Esophagus squamous epithelium (tissue), 4 donors: ENCODE data around the gene HAPLN3.

Experiments used
- POLR2A ChIP-seq, 4 donors: fragments of 450-650 bp; IDR thresholded peaks; one replicate each; pipeline ENCODE4 v1.6.1; 2017; ENCODE audit warnings: antibody characterized with exemption in 4 of 4, mild to moderate bottlenecking in 4 of 4, moderate library complexity in 3 of 4
- TF ChIP-seq, protein P1 (sequence below), 6 experiments: fragments of 450-650 bp in 4 of 6; fragments of 200-600 bp in 2 of 6; sonication (generic) in 2 of 6; IDR thresholded peaks; one replicate each; pipeline ENCODE4 v1.5.1; 2016 to 2019; ENCODE audit warnings: antibody characterized with exemption in 6 of 6, mild to moderate bottlenecking in 4 of 6, moderate library complexity in 4 of 6

DNA sequence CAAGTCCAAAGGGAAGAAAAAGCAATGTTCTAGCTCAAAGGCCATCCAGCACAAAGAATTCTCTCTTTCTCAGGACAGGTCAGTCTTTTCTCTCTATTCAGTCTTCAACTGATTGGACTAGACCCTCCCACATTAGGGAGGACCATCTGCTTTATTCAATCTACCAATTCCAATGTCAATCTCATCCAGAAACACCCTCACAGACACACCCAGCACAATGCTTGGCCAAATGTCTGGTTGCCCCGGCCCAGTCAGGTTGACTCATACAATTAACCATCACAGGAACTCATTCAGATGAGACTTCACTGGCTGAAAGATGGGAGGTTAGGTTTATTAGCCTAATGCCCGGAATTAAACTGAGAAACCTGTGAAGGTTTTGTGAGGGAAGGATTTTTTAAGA lies 59.7 kb downstream of the HAPLN3 start:
- TF ChIP-seq POLR2A (IDR thresholded peaks at IDR 0.05) = no peak
- TF ChIP-seq, protein P1, sequence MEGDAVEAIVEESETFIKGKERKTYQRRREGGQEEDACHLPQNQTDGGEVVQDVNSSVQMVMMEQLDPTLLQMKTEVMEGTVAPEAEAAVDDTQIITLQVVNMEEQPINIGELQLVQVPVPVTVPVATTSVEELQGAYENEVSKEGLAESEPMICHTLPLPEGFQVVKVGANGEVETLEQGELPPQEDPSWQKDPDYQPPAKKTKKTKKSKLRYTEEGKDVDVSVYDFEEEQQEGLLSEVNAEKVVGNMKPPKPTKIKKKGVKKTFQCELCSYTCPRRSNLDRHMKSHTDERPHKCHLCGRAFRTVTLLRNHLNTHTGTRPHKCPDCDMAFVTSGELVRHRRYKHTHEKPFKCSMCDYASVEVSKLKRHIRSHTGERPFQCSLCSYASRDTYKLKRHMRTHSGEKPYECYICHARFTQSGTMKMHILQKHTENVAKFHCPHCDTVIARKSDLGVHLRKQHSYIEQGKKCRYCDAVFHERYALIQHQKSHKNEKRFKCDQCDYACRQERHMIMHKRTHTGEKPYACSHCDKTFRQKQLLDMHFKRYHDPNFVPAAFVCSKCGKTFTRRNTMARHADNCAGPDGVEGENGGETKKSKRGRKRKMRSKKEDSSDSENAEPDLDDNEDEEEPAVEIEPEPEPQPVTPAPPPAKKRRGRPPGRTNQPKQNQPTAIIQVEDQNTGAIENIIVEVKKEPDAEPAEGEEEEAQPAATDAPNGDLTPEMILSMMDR (IDR thresholded peaks at IDR 0.05) = no peak
